HEK293 (cell line): Measurements from ENCODE around the gene FAM168A.

Source experiments
- CTCF ChIA-PET: fragments of 350-600 bp; formaldehyde crosslinking; extraction: SDS; loops from one replicate; lab custom pipeline; 2021; ENCODE audit warnings: antibody characterized with exemption; lab: Yijun Ruan, JAX
- POLR2A ChIA-PET: fragments of 300-600 bp; formaldehyde crosslinking; extraction: SDS; loops from one replicate; lab custom pipeline; 2020; ENCODE audit warnings: antibody characterized with exemption, inconsistent platforms; lab: Yijun Ruan, JAX
- H3K27ac ChIP-seq: fragments of 200-500 bp; sonication (Bioruptor generic); 2 replicates; pipeline ENCODE4 v1.5.1; 2014; ENCODE audit warnings: low read depth, low read length, control low read depth, inconsistent platforms; ENCODE audit errors: extremely low read depth
- H3K36me3 ChIP-seq, 2 experiments: fragments of 200-500 bp in 1 of 2; sonication (Bioruptor generic) in 1 of 2; 1 replicate in 1 of 2; 2 replicates in 1 of 2; pipeline ENCODE4 v1.5.1; 2014 to 2017; ENCODE audit warnings: inconsistent platforms in 2 of 2, low read length in 2 of 2; ENCODE audit not compliant: control insufficient read depth in 2 of 2, insufficient read depth in 1 of 2
- H3K4me1 ChIP-seq: fragments of 200-500 bp; sonication (Bioruptor generic); 2 replicates; pipeline ENCODE4 v1.5.1; 2014; ENCODE audit warnings: mild to moderate bottlenecking, low read length, inconsistent platforms; ENCODE audit not compliant: control insufficient read depth, insufficient read depth
- H3K4me3 ChIP-seq: 2 replicates; pipeline ENCODE4 v1.5.1; 2011; ENCODE audit warnings: low read depth, mild to moderate bottlenecking, control low read depth, low read length, moderate library complexity
- H3K9me3 ChIP-seq: fragments of 200-500 bp; sonication (Bioruptor generic); 2 replicates; pipeline ENCODE4 v1.5.1; 2014; ENCODE audit warnings: low read depth, low read length, inconsistent platforms; ENCODE audit not compliant: control insufficient read depth, insufficient read depth
- BCL11A ChIP-seq: fragments of 450-650 bp; formaldehyde crosslinking; IDR thresholded peaks from 2 replicates; pipeline ENCODE4 v1.5.1; 2016; ENCODE audit warnings: low read depth, missing biosample characterization, missing genetic modification characterization
- BCL6B ChIP-seq: fragments of 450-650 bp; formaldehyde crosslinking; IDR thresholded peaks from 2 replicates; pipeline ENCODE4 v1.5.1; 2017; ENCODE audit warnings: missing biosample characterization, missing genetic modification characterization
- GLIS1 ChIP-seq: fragments of 450-650 bp; formaldehyde crosslinking; IDR thresholded peaks from 2 replicates; pipeline ENCODE4 v1.5.1; 2016; ENCODE audit warnings: missing biosample characterization, missing genetic modification characterization
- SCRT1 ChIP-seq: fragments of 450-650 bp; formaldehyde crosslinking; IDR thresholded peaks from 2 replicates; pipeline ENCODE4 v1.5.1; 2016; ENCODE audit warnings: missing biosample characterization, missing genetic modification characterization, borderline replicate concordance
- SETDB1 ChIP-seq: IDR thresholded peaks from one replicate; pipeline ENCODE4 v1.6.1; 2017; ENCODE audit warnings: mild to moderate bottlenecking, low read length, moderate library complexity, mixed read lengths; ENCODE audit not compliant: insufficient read length
- SP3 ChIP-seq: fragments of 450-650 bp; formaldehyde crosslinking; IDR thresholded peaks from 2 replicates; pipeline ENCODE4 v1.5.1; 2016; ENCODE audit warnings: missing biosample characterization, missing genetic modification characterization
- ZBTB44 ChIP-seq: fragments of 450-650 bp; IDR thresholded peaks from 2 replicates; pipeline ENCODE4 v1.5.1; 2018; ENCODE audit warnings: missing biosample characterization, mild to moderate bottlenecking, missing genetic modification characterization
- ZNF148 ChIP-seq: fragments of 450-650 bp; formaldehyde crosslinking; IDR thresholded peaks from 2 replicates; pipeline ENCODE4 v1.5.0; 2017; ENCODE audit warnings: missing biosample characterization, missing genetic modification characterization, borderline replicate concordance
- ZNF221 ChIP-seq: fragments of 450-650 bp; formaldehyde crosslinking; IDR thresholded peaks from 2 replicates; pipeline ENCODE4 v1.5.1; 2017; ENCODE audit warnings: missing biosample characterization, missing genetic modification characterization, borderline replicate concordance
- ZNF239 ChIP-seq: fragments of 450-650 bp; formaldehyde crosslinking; IDR thresholded peaks from 2 replicates; pipeline ENCODE4 v1.5.1; 2016; ENCODE audit warnings: missing biosample characterization, missing genetic modification characterization
- ZNF423 ChIP-seq: fragments of 450-650 bp; formaldehyde crosslinking; IDR thresholded peaks from 2 replicates; pipeline ENCODE4 v1.5.1; 2016; ENCODE audit warnings: missing biosample characterization, missing genetic modification characterization
- ZNF544 ChIP-seq: fragments of 450-650 bp; formaldehyde crosslinking; IDR thresholded peaks from 2 replicates; pipeline ENCODE4 v1.5.0; 2017; ENCODE audit warnings: missing biosample characterization, missing genetic modification characterization
- ZNF624 ChIP-seq: fragments of 450-650 bp; formaldehyde crosslinking; IDR thresholded peaks from 2 replicates; pipeline ENCODE4 v1.5.1; 2017; ENCODE audit warnings: missing biosample characterization, missing genetic modification characterization
- ZNF639 ChIP-seq: fragments of 450-650 bp; formaldehyde crosslinking; IDR thresholded peaks from 2 replicates; pipeline ENCODE4 v1.5.1; 2016; ENCODE audit warnings: missing biosample characterization, missing genetic modification characterization
- ZNF704 ChIP-seq: fragments of 450-650 bp; formaldehyde crosslinking; IDR thresholded peaks from 2 replicates; pipeline ENCODE4 v1.5.1; 2016; ENCODE audit warnings: missing biosample characterization, missing genetic modification characterization
- ZNF777 ChIP-seq: fragments of 450-650 bp; formaldehyde crosslinking; IDR thresholded peaks from 2 replicates; pipeline ENCODE4 v1.5.1; 2017; ENCODE audit warnings: missing biosample characterization, missing genetic modification characterization, borderline replicate concordance
- ZXDB ChIP-seq: fragments of 450-650 bp; formaldehyde crosslinking; IDR thresholded peaks from 2 replicates; pipeline ENCODE4 v1.5.1; 2016; ENCODE audit warnings: missing biosample characterization, missing genetic modification characterization
- TF ChIP-seq, protein P1 (sequence below): fragments of 450-650 bp; formaldehyde crosslinking; IDR thresholded peaks from 2 replicates; pipeline ENCODE4 v1.5.1; 2017; ENCODE audit warnings: missing biosample characterization, missing genetic modification characterization
- TF ChIP-seq, protein P2 (sequence below): fragments of 450-650 bp; formaldehyde crosslinking; IDR thresholded peaks from 2 replicates; pipeline ENCODE4 v1.5.1; 2016; ENCODE audit warnings: missing biosample characterization, missing genetic modification characterization
- TF ChIP-seq, protein P3 (sequence below): fragments of 450-650 bp; formaldehyde crosslinking; IDR thresholded peaks from 2 replicates; pipeline ENCODE4 v1.5.1; 2016; ENCODE audit warnings: missing biosample characterization, missing genetic modification characterization, low read depth

Gene FAM168A

DNA sequence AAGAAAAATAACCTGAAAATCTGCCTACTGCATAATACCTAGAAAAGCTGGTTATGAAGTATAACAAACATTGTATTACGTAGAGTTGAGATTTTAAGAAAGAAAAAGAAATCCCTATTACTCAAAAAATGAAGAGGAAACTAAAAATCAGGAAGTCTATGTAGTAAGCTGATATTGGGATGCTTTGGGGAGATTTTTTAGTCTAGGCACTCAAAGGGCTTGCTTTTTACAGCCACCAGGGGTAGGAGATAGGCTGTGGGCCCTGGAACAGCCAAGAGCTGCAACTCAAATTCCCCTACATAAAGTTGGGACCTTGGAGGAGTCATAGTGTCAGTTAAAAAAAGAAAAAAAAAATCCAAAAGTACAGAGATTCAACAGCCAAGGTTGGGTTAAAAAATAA, 131.3 kb downstream of the FAM168A start:
- Histone ChIP-seq H3K36me3 (no peaks in the 10 kb centered on the region), H3K9me3 (no peaks in the 10 kb centered on the region), H3K4me3 (no peak overlapping the region), H3K4me1 (no peaks in the 10 kb centered on the region), H3K27ac (no peak overlapping the region)
- TF ChIP-seq ZNF777 (tag by site-specific recombination): no peak
- no peak for TF ChIP-seq ZNF239 (tag by site-specific recombination)
- TF ChIP-seq ZXDB (tag by site-specific recombination): no peak
- no peak for TF ChIP-seq GLIS1 (tag by site-specific recombination)
- TF ChIP-seq, protein P1, sequence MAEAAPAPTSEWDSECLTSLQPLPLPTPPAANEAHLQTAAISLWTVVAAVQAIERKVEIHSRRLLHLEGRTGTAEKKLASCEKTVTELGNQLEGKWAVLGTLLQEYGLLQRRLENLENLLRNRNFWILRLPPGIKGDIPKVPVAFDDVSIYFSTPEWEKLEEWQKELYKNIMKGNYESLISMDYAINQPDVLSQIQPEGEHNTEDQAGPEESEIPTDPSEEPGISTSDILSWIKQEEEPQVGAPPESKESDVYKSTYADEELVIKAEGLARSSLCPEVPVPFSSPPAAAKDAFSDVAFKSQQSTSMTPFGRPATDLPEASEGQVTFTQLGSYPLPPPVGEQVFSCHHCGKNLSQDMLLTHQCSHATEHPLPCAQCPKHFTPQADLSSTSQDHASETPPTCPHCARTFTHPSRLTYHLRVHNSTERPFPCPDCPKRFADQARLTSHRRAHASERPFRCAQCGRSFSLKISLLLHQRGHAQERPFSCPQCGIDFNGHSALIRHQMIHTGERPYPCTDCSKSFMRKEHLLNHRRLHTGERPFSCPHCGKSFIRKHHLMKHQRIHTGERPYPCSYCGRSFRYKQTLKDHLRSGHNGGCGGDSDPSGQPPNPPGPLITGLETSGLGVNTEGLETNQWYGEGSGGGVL: no peak
- TF ChIP-seq SETDB1: no peak
- no peak for TF ChIP-seq ZNF624 (tag by site-specific recombination)
- TF ChIP-seq ZNF704 (tag by site-specific recombination): no peak
- TF ChIP-seq BCL11A (tag by site-specific recombination): no peak
- TF ChIP-seq ZNF423: no peak
- no peak for TF ChIP-seq ZNF544 (tag by site-specific recombination)
- TF ChIP-seq ZNF221: no peak
- no peak for TF ChIP-seq SP3 (tag by site-specific recombination)
- no peak for TF ChIP-seq BCL6B (tag by site-specific recombination)
- no peak for TF ChIP-seq SCRT1 (tag by site-specific recombination)
- TF ChIP-seq, protein P2, sequence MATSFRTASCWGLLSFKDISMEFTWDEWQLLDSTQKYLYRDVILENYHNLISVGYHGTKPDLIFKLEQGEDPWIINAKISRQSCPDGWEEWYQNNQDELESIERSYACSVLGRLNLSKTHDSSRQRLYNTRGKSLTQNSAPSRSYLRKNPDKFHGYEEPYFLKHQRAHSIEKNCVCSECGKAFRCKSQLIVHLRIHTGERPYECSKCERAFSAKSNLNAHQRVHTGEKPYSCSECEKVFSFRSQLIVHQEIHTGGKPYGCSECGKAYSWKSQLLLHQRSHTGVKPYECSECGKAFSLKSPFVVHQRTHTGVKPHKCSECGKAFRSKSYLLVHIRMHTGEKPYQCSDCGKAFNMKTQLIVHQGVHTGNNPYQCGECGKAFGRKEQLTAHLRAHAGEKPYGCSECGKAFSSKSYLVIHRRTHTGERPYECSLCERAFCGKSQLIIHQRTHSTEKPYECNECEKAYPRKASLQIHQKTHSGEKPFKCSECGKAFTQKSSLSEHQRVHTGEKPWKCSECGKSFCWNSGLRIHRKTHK (tag by site-specific recombination): no peak
- no peak for TF ChIP-seq ZNF148
- no peak for TF ChIP-seq ZNF639 (tag by site-specific recombination)
- no peak for TF ChIP-seq ZBTB44 (tag by site-specific recombination)
- TF ChIP-seq, protein P3, sequence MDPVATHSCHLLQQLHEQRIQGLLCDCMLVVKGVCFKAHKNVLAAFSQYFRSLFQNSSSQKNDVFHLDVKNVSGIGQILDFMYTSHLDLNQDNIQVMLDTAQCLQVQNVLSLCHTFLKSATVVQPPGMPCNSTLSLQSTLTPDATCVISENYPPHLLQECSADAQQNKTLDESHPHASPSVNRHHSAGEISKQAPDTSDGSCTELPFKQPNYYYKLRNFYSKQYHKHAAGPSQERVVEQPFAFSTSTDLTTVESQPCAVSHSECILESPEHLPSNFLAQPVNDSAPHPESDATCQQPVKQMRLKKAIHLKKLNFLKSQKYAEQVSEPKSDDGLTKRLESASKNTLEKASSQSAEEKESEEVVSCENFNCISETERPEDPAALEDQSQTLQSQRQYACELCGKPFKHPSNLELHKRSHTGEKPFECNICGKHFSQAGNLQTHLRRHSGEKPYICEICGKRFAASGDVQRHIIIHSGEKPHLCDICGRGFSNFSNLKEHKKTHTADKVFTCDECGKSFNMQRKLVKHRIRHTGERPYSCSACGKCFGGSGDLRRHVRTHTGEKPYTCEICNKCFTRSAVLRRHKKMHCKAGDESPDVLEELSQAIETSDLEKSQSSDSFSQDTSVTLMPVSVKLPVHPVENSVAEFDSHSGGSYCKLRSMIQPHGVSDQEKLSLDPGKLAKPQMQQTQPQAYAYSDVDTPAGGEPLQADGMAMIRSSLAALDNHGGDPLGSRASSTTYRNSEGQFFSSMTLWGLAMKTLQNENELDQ: no peak
- CTCF ChIA-PET: interaction anchor here (3.5 kb wide), 1 partner anchor 13 kb away, joined by 35 read pairs; no protein-coding TSS in a partner anchor
- POLR2A ChIA-PET: no interaction called here
